MM.1S (cell line): ENCODE results near the gene SMC5.

ENCODE experiments used
- DNase-seq: peaks from one replicate; pipeline ENCODE4 v3.0.0-alpha.2; 2015
- H2AFZ ChIP-seq: fragments of 300-600 bp; sonication (generic); 2 replicates; pipeline ENCODE4 v1.6.0; 2016; ENCODE audit warnings: antibody characterized with exemption, low read length
- H3F3A ChIP-seq: fragments of 300-600 bp; sonication (generic); 2 replicates; pipeline ENCODE4 v1.6.1; 2016; ENCODE audit warnings: mild to moderate bottlenecking, antibody characterized with exemption, low read length, moderate library complexity, mixed read lengths; ENCODE audit not compliant: insufficient read depth
- H3K27ac ChIP-seq: fragments of 300-600 bp; sonication (generic); 2 replicates; pipeline ENCODE4 v1.5.1; 2016; ENCODE audit warnings: mild to moderate bottlenecking, low read length
- H3K27me3 ChIP-seq: fragments of 300-600 bp; sonication (generic); replicated peaks from 2 replicates; pipeline ENCODE4 v1.6.0; 2016; ENCODE audit warnings: low read length; ENCODE audit not compliant: insufficient read depth
- H3K36me3 ChIP-seq: fragments of 300-600 bp; sonication (generic); replicated peaks from 2 replicates; pipeline ENCODE4 v1.6.1; 2016; ENCODE audit warnings: mild to moderate bottlenecking, low read length, mixed read lengths; ENCODE audit not compliant: insufficient read depth
- H3K4me1 ChIP-seq: fragments of 300-600 bp; sonication (generic); 2 replicates; pipeline ENCODE4 v1.6.1; 2016; ENCODE audit warnings: low read length, mixed read lengths
- H3K4me2 ChIP-seq: fragments of 300-600 bp; sonication (generic); 2 replicates; pipeline ENCODE4 v1.6.0; 2016; ENCODE audit warnings: low read depth, low read length
- H3K4me3 ChIP-seq: fragments of 300-600 bp; sonication (generic); 2 replicates; pipeline ENCODE4 v1.5.1; 2016; ENCODE audit warnings: low read length, mixed read lengths
- H3K79me2 ChIP-seq: fragments of 300-600 bp; sonication (generic); 2 replicates; pipeline ENCODE4 v1.6.1; 2016; ENCODE audit warnings: mixed run types, low read length, mixed read lengths
- H3K9ac ChIP-seq: fragments of 300-600 bp; sonication (generic); 2 replicates; pipeline ENCODE4 v1.6.1; 2016; ENCODE audit warnings: low read length, mixed read lengths
- H3K9me2 ChIP-seq: fragments of 300-600 bp; sonication (generic); replicated peaks from 2 replicates; pipeline ENCODE4 v1.6.1; 2016; ENCODE audit warnings: mild to moderate bottlenecking, low read length, mixed read lengths; ENCODE audit not compliant: insufficient read depth
- H3K9me3 ChIP-seq: fragments of 300-600 bp; sonication (generic); replicated peaks from 2 replicates; pipeline ENCODE4 v1.6.1; 2016; ENCODE audit warnings: mild to moderate bottlenecking, low read length, mixed read lengths; ENCODE audit not compliant: insufficient read depth
- H4K20me1 ChIP-seq: fragments of 300-600 bp; sonication (generic); 2 replicates; pipeline ENCODE4 v1.6.1; 2016; ENCODE audit warnings: mild to moderate bottlenecking, low read length, moderate library complexity, mixed read lengths; ENCODE audit not compliant: insufficient read depth
- CTCF ChIP-seq: fragments of 300-600 bp; sonication (generic); IDR thresholded peaks from 2 replicates; pipeline ENCODE4 v1.5.1; 2016; ENCODE audit warnings: antibody characterized with exemption, low read length, mixed read lengths
- EZH2 ChIP-seq: fragments of 300-600 bp; sonication (generic); optimal IDR thresholded peaks from 2 replicates; pipeline ENCODE3; 2017; ENCODE audit warnings: low read depth, mild to moderate bottlenecking, antibody characterized with exemption, low read length, mixed read lengths
- EZH2phosphoT487 ChIP-seq: fragments of 300-600 bp; sonication (generic); IDR thresholded peaks from 2 replicates; pipeline ENCODE4 v1.6.1; 2018; ENCODE audit warnings: antibody characterized with exemption, low read length

The SMC5 gene

GRCh38 chr9:70261131-70261870 lies 2.5 kb downstream of the SMC5 start:
- no peak overlapping the region for H3K27ac ChIP-seq
- H3K36me3 ChIP-seq, result peaks cover 8% of the 10 kb centered on the region; the same call in 1 of the 2 replicates
- no peak for TF ChIP-seq CTCF
- TF ChIP-seq EZH2, result no peak
- TF ChIP-seq EZH2phosphoT487, result no peak
- peaks cover 69% of the 10 kb centered on the region for H3K79me2 ChIP-seq
- no peaks in the 10 kb centered on the region for H3K9me2 ChIP-seq
- no peaks in the 10 kb centered on the region for H3K9me3 ChIP-seq
- no peaks in the 10 kb centered on the region for H3K27me3 ChIP-seq
- H3K4me3 ChIP-seq, result no peak overlapping the region
- H4K20me1 ChIP-seq, result peaks cover 14% of the 10 kb centered on the region; the same call in 1 of the 2 replicates
- no peak overlapping the region for H3K9ac ChIP-seq
- no peak for DNase-seq
- 0 out of 2 replicates have a peak overlapping the region, but pooled peaks have one; percentile 8 for H3K4me2 ChIP-seq
- peaks cover 18% of the 10 kb centered on the region; the same call in 1 of the 2 replicates for H3K4me1 ChIP-seq
- H2AFZ ChIP-seq, result no peak overlapping the region
- no peaks in the 10 kb centered on the region for H3F3A ChIP-seq

GRCh38 chr9:70262366-70262765 lies 3.6 kb downstream of the SMC5 start:
- Histone ChIP-seq H3K4me3 (no peak overlapping the region), H3K27me3 (no peaks in the 10 kb centered on the region), H4K20me1 (peaks cover 14% of the 10 kb centered on the region; the same call in 1 of the 2 replicates), H3K27ac (no peak overlapping the region), H3K9me3 (no peaks in the 10 kb centered on the region), H3K4me1 (peaks cover 18% of the 10 kb centered on the region; the same call in 1 of the 2 replicates), H3K4me2 (no peak overlapping the region), H2AFZ (no peak overlapping the region), H3K9me2 (no peaks in the 10 kb centered on the region), H3K36me3 (peaks cover 8% of the 10 kb centered on the region; the same call in 1 of the 2 replicates), H3F3A (no peaks in the 10 kb centered on the region), H3K9ac (no peak overlapping the region), H3K79me2 (peaks cover 80% of the 10 kb centered on the region)
- DNase-seq, result no peak
- TF ChIP-seq EZH2, result no peak
- no peak for TF ChIP-seq EZH2phosphoT487
- no peak for TF ChIP-seq CTCF

DNA sequence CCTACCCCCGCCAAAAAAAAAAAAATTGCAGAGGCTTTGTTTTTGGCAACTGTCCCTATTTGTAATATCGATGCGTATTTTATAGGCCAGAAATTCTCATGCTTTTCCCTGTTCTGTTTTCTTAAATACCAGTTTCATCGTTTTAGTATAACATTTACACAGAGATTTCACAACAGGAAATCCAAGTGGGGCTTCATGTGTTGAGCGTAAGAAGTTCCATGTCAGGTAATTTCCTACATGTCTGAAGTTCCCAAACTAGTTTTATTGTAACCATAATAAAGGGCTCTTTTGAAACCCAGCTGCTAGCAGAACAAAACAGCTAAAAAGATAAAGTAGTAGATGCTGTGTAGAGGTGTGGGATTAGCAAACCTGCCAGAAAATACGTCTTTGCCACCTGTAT lies 4.2 kb downstream of the SMC5 start:
- H3F3A ChIP-seq, result no peaks in the 10 kb centered on the region
- peaks cover 18% of the 10 kb centered on the region; the same call in 1 of the 2 replicates for H3K4me1 ChIP-seq
- H3K27me3 ChIP-seq, result no peaks in the 10 kb centered on the region
- peaks cover 8% of the 10 kb centered on the region; the same call in 1 of the 2 replicates for H3K36me3 ChIP-seq
- peaks cover 82% of the 10 kb centered on the region for H3K79me2 ChIP-seq
- H3K4me2 ChIP-seq, result no peak overlapping the region
- H3K9ac ChIP-seq, result no peak overlapping the region
- no peak overlapping the region for H2AFZ ChIP-seq
- no peaks in the 10 kb centered on the region for H3K9me2 ChIP-seq
- H3K4me3 ChIP-seq, result no peak overlapping the region
- DNase-seq, result no peak
- H3K27ac ChIP-seq, result no peak overlapping the region
- H4K20me1 ChIP-seq, result peaks cover 14% of the 10 kb centered on the region; the same call in 1 of the 2 replicates
- no peaks in the 10 kb centered on the region for H3K9me3 ChIP-seq
- TF ChIP-seq EZH2, result no peak

DNA sequence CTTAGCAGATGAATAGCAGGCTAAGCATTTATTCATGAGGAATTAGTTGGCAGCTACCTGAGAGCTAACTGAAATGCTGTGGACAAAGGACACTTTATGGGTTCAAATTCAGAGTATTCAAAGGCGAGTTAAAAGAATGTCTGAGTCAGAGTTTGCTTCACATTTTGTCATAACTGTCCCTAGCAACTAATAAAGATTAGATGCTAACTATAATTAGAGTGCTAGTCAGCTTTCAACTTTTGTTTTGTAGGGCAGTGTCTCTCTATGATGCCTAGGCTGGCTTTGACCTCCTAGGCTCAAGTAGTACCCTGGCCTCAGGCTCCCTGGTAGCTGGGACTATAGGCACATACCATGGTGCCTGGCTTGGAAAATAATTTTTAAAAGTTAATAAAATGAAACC lies 4.6 kb downstream of the SMC5 start:
- Histone ChIP-seq H3F3A (no peaks in the 10 kb centered on the region), H3K4me1 (peaks cover 18% of the 10 kb centered on the region; the same call in 1 of the 2 replicates), H3K9me2 (no peaks in the 10 kb centered on the region), H3K4me2 (no peak overlapping the region), H3K27ac (no peak overlapping the region), H3K79me2 (peaks cover 82% of the 10 kb centered on the region), H4K20me1 (peaks cover 14% of the 10 kb centered on the region; the same call in 1 of the 2 replicates), H3K9me3 (no peaks in the 10 kb centered on the region), H2AFZ (no peak overlapping the region), H3K36me3 (peaks cover 8% of the 10 kb centered on the region; the same call in 1 of the 2 replicates), H3K27me3 (no peaks in the 10 kb centered on the region), H3K9ac (no peak overlapping the region), H3K4me3 (no peak overlapping the region)
- no peak for TF ChIP-seq EZH2
- TF ChIP-seq CTCF, result no peak
- DNase-seq, result no peak
